HEK293T (cell line): ENCODE results near the gene AAK1.

ENCODE experiments used
- BHLHE40 ChIP-seq: fragments of 450-650 bp; IDR thresholded peaks from 2 replicates; pipeline ENCODE4 v1.6.1; 2016; ENCODE audit warnings: mild to moderate bottlenecking, moderate library complexity, borderline replicate concordance
- CTBP1 ChIP-seq: fragments of 450-650 bp; IDR thresholded peaks from 2 replicates; pipeline ENCODE4 v1.6.1; 2016; ENCODE audit warnings: borderline replicate concordance
- SP1 ChIP-seq: fragments of 450-650 bp; IDR thresholded peaks from 2 replicates; pipeline ENCODE4 v1.6.1; 2017

DNA sequence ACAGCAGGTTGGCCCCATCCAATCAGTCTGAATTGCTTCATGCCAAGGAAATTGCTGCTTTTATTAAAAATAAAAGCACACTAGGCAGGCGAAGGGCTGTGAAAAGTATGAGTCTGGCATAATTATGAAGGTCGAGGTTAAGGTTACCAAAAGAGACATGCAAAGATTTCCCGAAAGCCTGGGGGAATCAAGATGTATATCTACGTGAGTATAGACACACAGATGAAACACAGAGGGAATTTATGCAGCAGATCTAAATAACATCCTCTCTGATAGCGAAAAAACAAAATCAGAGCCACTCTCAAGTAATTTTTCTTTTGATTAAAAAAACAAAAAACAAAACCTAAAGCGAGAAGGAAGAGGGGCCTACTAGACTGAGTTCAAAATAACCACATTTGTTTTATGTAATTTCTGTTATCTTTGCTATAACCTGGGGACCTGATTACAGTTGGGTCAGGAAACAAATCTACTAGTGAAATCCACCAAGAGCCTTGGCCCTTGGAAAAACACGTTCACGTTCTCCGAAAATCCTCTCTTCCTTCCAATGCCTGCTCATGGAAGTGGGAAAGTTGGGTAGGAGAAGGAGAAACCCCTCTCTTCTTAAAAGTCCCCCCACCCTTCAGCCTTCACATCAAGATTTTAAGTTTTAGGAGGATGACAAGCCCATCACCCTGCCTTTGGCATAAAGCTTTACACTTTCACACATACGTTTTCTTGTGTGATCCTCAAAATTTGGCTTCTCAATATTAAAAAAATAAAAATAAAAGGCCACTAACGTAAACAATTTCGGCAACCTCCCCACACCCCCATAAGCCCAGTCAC lies 1.4 kb downstream of the AAK1 start:
- TF ChIP-seq SP1 (no peak), BHLHE40 (no peak), CTBP1 (no peak)
